NOMO-1 treated with DMSO at 0.1 percent for 48 hours (cell line): ENCODE results near the gene TTC21A.

Source experiments
- DNase-seq: peaks from one replicate; lab custom pipeline; 2025; ENCODE audit not compliant: unreplicated experiment; lab: John Stamatoyannopoulos, UW

The TTC21A gene

GRCh38 chr3:39113291-39113690 lies 5.8 kb downstream of the TTC21A start:
- no peak for DNase-seq

GRCh38 chr3:39114456-39114855 lies 7.0 kb downstream of the TTC21A start:
- DNase-seq: no peak

GRCh38 chr3:39115870-39116269 lies 8.4 kb downstream of the TTC21A start:
- DNase-seq: no peak

- peak; percentile 31 for DNase-seq
Observed at GRCh38 chr3:39118079-39118478, 10.6 kb downstream of the TTC21A start.

- DNase-seq: no peak
Observed at GRCh38 chr3:39118931-39119660, 11.6 kb downstream of the TTC21A start.

- DNase-seq: peak; percentile 42
Observed at GRCh38 chr3:39121621-39122020, 14.1 kb downstream of the TTC21A start.

GRCh38 chr3:39122813-39123212 lies 15.3 kb downstream of the TTC21A start:
- no peak for DNase-seq

GRCh38 chr3:39124876-39125840 lies 17.7 kb downstream of the TTC21A start:
- DNase-seq: no peak

- DNase-seq: no peak
Observed at GRCh38 chr3:39125841-39126500, 18.5 kb downstream of the TTC21A start.

GRCh38 chr3:39126532-39127071 lies 19.1 kb downstream of the TTC21A start:
- DNase-seq: peak; percentile 63

- DNase-seq: no peak
Observed at GRCh38 chr3:39127269-39127907, 19.9 kb downstream of the TTC21A start.

- DNase-seq: no peak
Observed at GRCh38 chr3:39127908-39128304, 20.4 kb downstream of the TTC21A start.

GRCh38 chr3:39128951-39129350 lies 21.5 kb downstream of the TTC21A start:
- no peak for DNase-seq

- no peak for DNase-seq
Observed at GRCh38 chr3:39130026-39130425, 22.5 kb downstream of the TTC21A start.

- no peak for DNase-seq
Observed at GRCh38 chr3:39130693-39131265, 23.3 kb downstream of the TTC21A start.

GRCh38 chr3:39132096-39133092 lies 24.9 kb downstream of the TTC21A start:
- DNase-seq: no peak

GRCh38 chr3:39133093-39133490 lies 25.6 kb downstream of the TTC21A start:
- no peak for DNase-seq

- no peak for DNase-seq
Observed at GRCh38 chr3:39133822-39134221, 26.3 kb downstream of the TTC21A start.

GRCh38 chr3:39134305-39134704 lies 26.8 kb downstream of the TTC21A start:
- no peak for DNase-seq
